Neural progenitor cell (in vitro differentiated cells): ENCODE results near the gene CLIC5. TPM values are rescaled to one million over a fixed set of nuclear protein-coding genes. Genes with fewer than 3 reads are reported as not detected.

Experiments
- DNase-seq: peaks from one replicate; pipeline ENCODE4 v3.0.0-alpha.2; 2016; ENCODE audit warnings: low spot score
- H2AFZ ChIP-seq: fragments of 200-600 bp; sonication (generic); replicated peaks from 2 replicates; pipeline ENCODE4 v1.6.1; 2016; ENCODE audit warnings: antibody characterized with exemption
- H3F3A ChIP-seq: fragments of 200-600 bp; sonication (generic); 2 replicates; pipeline ENCODE4 v1.6.1; 2016; ENCODE audit warnings: antibody characterized with exemption, low read depth
- H3K27ac ChIP-seq: fragments of 200-600 bp; sonication (generic); 2 replicates; pipeline ENCODE4 v1.5.1; 2016; ENCODE audit warnings: mild to moderate bottlenecking
- H3K27me3 ChIP-seq: fragments of 200-600 bp; sonication (generic); 2 replicates; pipeline ENCODE4 v1.6.1; 2016; ENCODE audit warnings: mild to moderate bottlenecking, moderate library complexity
- H3K36me3 ChIP-seq: fragments of 200-600 bp; sonication (generic); 2 replicates; pipeline ENCODE4 v1.5.1; 2016
- H3K4me1 ChIP-seq: fragments of 200-600 bp; sonication (generic); 2 replicates; pipeline ENCODE4 v1.6.1; 2016; ENCODE audit warnings: mixed run types
- H3K4me2 ChIP-seq: fragments of 200-600 bp; sonication (generic); 2 replicates; pipeline ENCODE4 v1.6.1; 2016
- H3K4me3 ChIP-seq: fragments of 200-600 bp; sonication (generic); 2 replicates; pipeline ENCODE4 v1.5.1; 2016
- H3K79me2 ChIP-seq: fragments of 200-600 bp; sonication (generic); 2 replicates; pipeline ENCODE4 v1.6.1; 2016; ENCODE audit warnings: low read depth
- H3K9ac ChIP-seq: fragments of 200-600 bp; sonication (generic); 2 replicates; pipeline ENCODE4 v1.6.1; 2016
- H3K9me3 ChIP-seq: fragments of 200-600 bp; sonication (generic); 2 replicates; pipeline ENCODE4 v1.5.1; 2016; ENCODE audit warnings: low read depth
- H4K20me1 ChIP-seq: fragments of 200-600 bp; sonication (generic); 2 replicates; pipeline ENCODE4 v1.6.1; 2016; ENCODE audit warnings: low read depth
- H3K27ac Mint-ChIP-seq: 3 replicates; pipeline ENCODE4 v1.8.0; 2021; ENCODE audit warnings: mixed read lengths
- H3K27me3 Mint-ChIP-seq: 2 replicates; pipeline ENCODE4 v1.8.0; 2022; ENCODE audit warnings: low read depth, mild to moderate bottlenecking, inconsistent platforms, moderate library complexity, mixed read lengths; ENCODE audit not compliant: insufficient read depth
- H3K36me3 Mint-ChIP-seq: 3 replicates; pipeline ENCODE4 v1.8.0; 2021; ENCODE audit warnings: mixed read lengths
- H3K4me1 Mint-ChIP-seq: 3 replicates; pipeline ENCODE4 v1.8.0; 2021; ENCODE audit warnings: mixed read lengths
- H3K4me3 Mint-ChIP-seq: 3 replicates; pipeline ENCODE4 v1.8.0; 2021; ENCODE audit warnings: mild to moderate bottlenecking, moderate library complexity, mixed read lengths
- H3K9me3 Mint-ChIP-seq: 3 replicates; pipeline ENCODE4 v1.8.0; 2020; ENCODE audit warnings: mixed read lengths
- CTCF ChIP-seq: fragments of 200-600 bp; sonication (generic); IDR thresholded peaks from 2 replicates; pipeline ENCODE4 v1.5.1; 2017; ENCODE audit warnings: antibody characterized with exemption, mild to moderate bottlenecking
- EZH2 ChIP-seq: fragments of 200-600 bp; sonication (generic); IDR thresholded peaks from 2 replicates; pipeline ENCODE4 v1.6.1; 2017; ENCODE audit warnings: antibody characterized with exemption, mild to moderate bottlenecking, moderate library complexity
- EZH2phosphoT487 ChIP-seq: fragments of 200-600 bp; sonication (generic); IDR thresholded peaks from 2 replicates; pipeline ENCODE4 v1.6.1; 2017; ENCODE audit warnings: antibody characterized with exemption
- total RNA-seq: library from RNA; depleted of rRNA; stranded (reverse); fragments of >200 nt; gene quantifications from 2 replicates; pipeline ENCODE4 v1.2.3, GENCODE V29; 2015; ENCODE audit warnings: low replicate concordance

CLIC5 gene
- total RNA-seq, 1 donor from 2014 or later = not detected

- peaks cover 9% of the 10 kb centered on the region for H3K4me1 Mint-ChIP-seq
- Histone ChIP-seq H3K27ac (no peak overlapping the region), H3K79me2 (no peaks in the 10 kb centered on the region), H3K27me3 (no peaks in the 10 kb centered on the region), H3K4me3 (no peak overlapping the region), H3K9me3 (no peaks in the 10 kb centered on the region), H3F3A (no peaks in the 10 kb centered on the region), H4K20me1 (no peaks in the 10 kb centered on the region), H3K4me1 (peaks cover 3% of the 10 kb centered on the region), H2AFZ (no peak overlapping the region), H3K4me2 (no peak overlapping the region), H3K9ac (no peak overlapping the region), H3K36me3 (no peaks in the 10 kb centered on the region)
- H3K4me3 Mint-ChIP-seq = no peak overlapping the region
- no peak for DNase-seq
- H3K36me3 Mint-ChIP-seq = no peaks in the 10 kb centered on the region
- H3K9me3 Mint-ChIP-seq = no peaks in the 10 kb centered on the region
- peaks cover 4% of the 10 kb centered on the region for H3K27me3 Mint-ChIP-seq
- no peak overlapping the region for H3K27ac Mint-ChIP-seq
- no peak for TF ChIP-seq EZH2phosphoT487
- TF ChIP-seq EZH2 = no peak
- TF ChIP-seq CTCF = no peak
Observed at GRCh38 chr6:46044881-46045617, 29.4 kb upstream of the CLIC5 start.

- no peaks in the 10 kb centered on the region for H4K20me1 ChIP-seq
- H3K27ac ChIP-seq = no peak overlapping the region
- Mint-ChIP-seq H3K4me3 (no peak overlapping the region), H3K4me1 (no peaks in the 10 kb centered on the region), H3K27me3 (peaks cover 2% of the 10 kb centered on the region), H3K9me3 (no peaks in the 10 kb centered on the region), H3K27ac (no peak overlapping the region), H3K36me3 (no peaks in the 10 kb centered on the region)
- no peak overlapping the region for H2AFZ ChIP-seq
- H3K4me3 ChIP-seq = no peak overlapping the region
- no peak overlapping the region for H3K4me2 ChIP-seq
- H3F3A ChIP-seq = no peaks in the 10 kb centered on the region
- H3K9ac ChIP-seq = no peak overlapping the region
- no peaks in the 10 kb centered on the region for H3K9me3 ChIP-seq
- peak; percentile 64 for DNase-seq
- no peaks in the 10 kb centered on the region for H3K36me3 ChIP-seq
- H3K27me3 ChIP-seq = no peaks in the 10 kb centered on the region
- H3K4me1 ChIP-seq = no peaks in the 10 kb centered on the region
- TF ChIP-seq EZH2phosphoT487 = no peak
- TF ChIP-seq CTCF = peak; percentile 75
- H3K79me2 ChIP-seq = no peaks in the 10 kb centered on the region
Observed at GRCh38 chr6:46042355-46042999, 26.8 kb upstream of the CLIC5 start.

GRCh38 chr6:46040288-46040687 lies 24.6 kb upstream of the CLIC5 start:
- Histone ChIP-seq H3K4me2 (no peak overlapping the region), H3K27me3 (no peaks in the 10 kb centered on the region), H2AFZ (no peak overlapping the region), H3K79me2 (no peaks in the 10 kb centered on the region), H3K9ac (no peak overlapping the region), H3K4me1 (no peaks in the 10 kb centered on the region), H3K9me3 (no peaks in the 10 kb centered on the region), H3K4me3 (no peak overlapping the region), H3F3A (no peaks in the 10 kb centered on the region), H4K20me1 (no peaks in the 10 kb centered on the region), H3K36me3 (no peaks in the 10 kb centered on the region), H3K27ac (no peak overlapping the region)
- TF ChIP-seq EZH2phosphoT487 = no peak
- no peak overlapping the region for H3K4me3 Mint-ChIP-seq
- H3K4me1 Mint-ChIP-seq = no peaks in the 10 kb centered on the region
- no peaks in the 10 kb centered on the region for H3K36me3 Mint-ChIP-seq
- H3K27me3 Mint-ChIP-seq = peaks cover 2% of the 10 kb centered on the region
- no peaks in the 10 kb centered on the region for H3K9me3 Mint-ChIP-seq
- H3K27ac Mint-ChIP-seq = no peak overlapping the region
- DNase-seq = no peak

GRCh38 chr6:46039646-46040045 lies 24.0 kb upstream of the CLIC5 start:
- Histone ChIP-seq H3K4me1 (no peaks in the 10 kb centered on the region), H3K27ac (no peak overlapping the region), H4K20me1 (no peaks in the 10 kb centered on the region), H3K4me3 (no peak overlapping the region), H3K9me3 (no peaks in the 10 kb centered on the region), H3K36me3 (no peaks in the 10 kb centered on the region), H3K27me3 (no peaks in the 10 kb centered on the region), H3K9ac (no peak overlapping the region), H3K79me2 (no peaks in the 10 kb centered on the region), H3F3A (no peaks in the 10 kb centered on the region), H3K4me2 (no peak overlapping the region), H2AFZ (no peak overlapping the region)
- Mint-ChIP-seq H3K27ac (no peak overlapping the region), H3K9me3 (no peaks in the 10 kb centered on the region), H3K27me3 (peaks cover 2% of the 10 kb centered on the region), H3K4me1 (no peaks in the 10 kb centered on the region), H3K36me3 (no peaks in the 10 kb centered on the region), H3K4me3 (no peak overlapping the region)
- DNase-seq = no peak
- TF ChIP-seq EZH2phosphoT487 (no peak), CTCF (no peak), EZH2 (no peak)
